ENCODE results near the gene AP3B2.
A peak's percentile ranks its signal among the peaks of the same experiment; 100 is the strongest.
"Not testable (repeated sequence)": the region's sequence is repeated elsewhere in the genome, so short reads cannot be mapped to it uniquely, and the experiment has no call there.

The AP3B2 gene, protein sequence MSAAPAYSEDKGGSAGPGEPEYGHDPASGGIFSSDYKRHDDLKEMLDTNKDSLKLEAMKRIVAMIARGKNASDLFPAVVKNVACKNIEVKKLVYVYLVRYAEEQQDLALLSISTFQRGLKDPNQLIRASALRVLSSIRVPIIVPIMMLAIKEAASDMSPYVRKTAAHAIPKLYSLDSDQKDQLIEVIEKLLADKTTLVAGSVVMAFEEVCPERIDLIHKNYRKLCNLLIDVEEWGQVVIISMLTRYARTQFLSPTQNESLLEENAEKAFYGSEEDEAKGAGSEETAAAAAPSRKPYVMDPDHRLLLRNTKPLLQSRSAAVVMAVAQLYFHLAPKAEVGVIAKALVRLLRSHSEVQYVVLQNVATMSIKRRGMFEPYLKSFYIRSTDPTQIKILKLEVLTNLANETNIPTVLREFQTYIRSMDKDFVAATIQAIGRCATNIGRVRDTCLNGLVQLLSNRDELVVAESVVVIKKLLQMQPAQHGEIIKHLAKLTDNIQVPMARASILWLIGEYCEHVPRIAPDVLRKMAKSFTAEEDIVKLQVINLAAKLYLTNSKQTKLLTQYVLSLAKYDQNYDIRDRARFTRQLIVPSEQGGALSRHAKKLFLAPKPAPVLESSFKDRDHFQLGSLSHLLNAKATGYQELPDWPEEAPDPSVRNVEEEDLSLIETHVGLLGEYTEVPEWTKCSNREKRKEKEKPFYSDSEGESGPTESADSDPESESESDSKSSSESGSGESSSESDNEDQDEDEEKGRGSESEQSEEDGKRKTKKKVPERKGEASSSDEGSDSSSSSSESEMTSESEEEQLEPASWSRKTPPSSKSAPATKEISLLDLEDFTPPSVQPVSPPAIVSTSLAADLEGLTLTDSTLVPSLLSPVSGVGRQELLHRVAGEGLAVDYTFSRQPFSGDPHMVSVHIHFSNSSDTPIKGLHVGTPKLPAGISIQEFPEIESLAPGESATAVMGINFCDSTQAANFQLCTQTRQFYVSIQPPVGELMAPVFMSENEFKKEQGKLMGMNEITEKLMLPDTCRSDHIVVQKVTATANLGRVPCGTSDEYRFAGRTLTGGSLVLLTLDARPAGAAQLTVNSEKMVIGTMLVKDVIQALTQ

GRCh38 chr15:82709421-82710207 lies at the start of gene AP3B2:
AP3B2 (minus strand) TSS chr15:82709875; CDS start chr15:82709706, 169 bp downstream.
- peak; percentile 50 to 59 for DNase-seq (ENCODE audit: low read depth in 2 of 2)

DNA sequence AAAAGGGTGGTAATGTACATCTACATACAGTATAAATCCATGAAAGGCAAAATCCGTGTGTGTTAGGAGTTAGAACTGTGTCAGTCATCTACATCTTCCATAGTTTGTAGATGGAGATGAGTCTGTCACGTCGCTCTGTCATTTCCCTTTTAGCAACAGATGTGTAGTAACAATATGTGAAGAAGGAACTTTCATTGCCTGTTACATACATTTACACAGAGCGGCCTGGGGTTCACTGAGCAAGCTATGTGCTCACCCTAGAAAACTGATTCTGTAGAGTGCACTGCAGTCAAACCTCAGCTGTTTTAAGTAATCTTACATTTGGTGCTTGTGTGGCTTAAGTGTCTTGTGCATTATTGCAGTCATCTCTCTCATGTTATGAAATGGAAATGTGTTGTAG lies 41.6 kb upstream of the AP3B2 start:
- no peak for DNase-seq (ENCODE audit: low read depth in 2 of 2)

GRCh38 chr15:82750831-82751180 lies 41.1 kb upstream of the AP3B2 start:
- no peak for DNase-seq (ENCODE audit: low read depth in 2 of 2)

DNA sequence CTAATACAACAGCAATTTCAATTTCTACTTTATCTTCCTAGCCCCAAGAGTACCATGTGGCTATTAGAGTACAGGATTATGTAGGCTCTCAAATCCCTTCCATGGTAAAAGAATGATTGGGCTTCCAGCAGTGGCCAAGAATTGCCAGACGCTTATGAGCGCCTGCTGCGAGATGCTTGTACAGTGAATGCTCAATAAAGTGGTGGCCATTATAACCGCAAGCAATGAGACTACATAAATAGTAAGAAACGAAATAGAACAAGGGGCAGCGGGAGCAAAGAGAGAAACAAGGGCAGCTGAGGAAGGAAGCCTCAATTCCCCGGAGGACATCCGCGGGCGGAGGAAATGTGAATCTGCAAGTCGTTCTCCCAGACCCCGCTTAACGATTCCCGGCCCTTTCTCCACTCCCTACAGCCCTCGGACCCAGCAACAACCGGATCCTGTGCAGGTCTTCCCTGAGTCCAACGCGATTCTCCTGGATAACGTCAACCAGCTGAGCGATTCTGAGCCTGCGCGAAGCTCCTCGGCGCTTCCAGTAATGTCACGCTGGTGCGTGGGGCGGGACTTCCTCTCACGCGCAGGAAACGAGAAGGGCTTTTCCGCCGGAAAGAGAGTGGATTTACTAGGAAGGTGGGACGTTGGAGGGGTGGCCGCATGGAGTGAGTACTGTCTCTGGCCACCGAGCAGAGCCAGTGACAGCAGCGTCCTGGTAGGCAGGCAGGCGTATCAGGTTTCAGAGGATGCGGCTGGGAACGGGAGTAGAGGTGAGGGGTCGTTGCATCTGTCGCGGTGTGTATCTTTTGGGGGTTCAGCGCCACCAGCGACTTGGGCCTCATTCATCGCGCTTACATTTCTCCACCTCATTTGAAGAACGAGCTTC lies 40.5 kb upstream of the AP3B2 start:
- peak; percentile 76 to 78 for DNase-seq (ENCODE audit: low read depth in 2 of 2)

GRCh38 chr15:82748315-82748714 lies 38.6 kb upstream of the AP3B2 start:
- no peak for DNase-seq (ENCODE audit: low read depth in 2 of 2)

DNA sequence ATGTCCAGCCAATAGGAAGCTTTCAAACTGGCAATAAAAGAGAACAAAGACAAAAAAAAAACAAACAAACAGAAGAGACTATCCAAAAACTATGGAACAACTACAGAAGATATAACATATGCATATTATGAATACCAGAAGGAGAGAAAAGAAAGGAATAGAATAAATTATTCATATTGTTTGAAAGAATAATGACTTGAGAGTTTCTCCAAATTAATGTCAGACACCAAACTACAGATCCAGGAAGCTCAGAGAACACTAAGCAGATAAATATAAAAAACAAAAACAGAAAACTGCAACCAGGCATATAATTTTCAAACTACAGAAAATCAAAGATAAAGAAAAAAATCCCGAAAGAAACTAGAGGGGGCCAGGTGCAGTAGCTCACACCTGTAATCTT lies 34.1 kb upstream of the AP3B2 start:
- no peak for DNase-seq (ENCODE audit: low read depth in 2 of 2)

- DNase-seq (ENCODE audit: low read depth in 2 of 2) = no peak
Measured at GRCh38 chr15:82742134-82742533, 32.5 kb upstream of the AP3B2 start.

DNA sequence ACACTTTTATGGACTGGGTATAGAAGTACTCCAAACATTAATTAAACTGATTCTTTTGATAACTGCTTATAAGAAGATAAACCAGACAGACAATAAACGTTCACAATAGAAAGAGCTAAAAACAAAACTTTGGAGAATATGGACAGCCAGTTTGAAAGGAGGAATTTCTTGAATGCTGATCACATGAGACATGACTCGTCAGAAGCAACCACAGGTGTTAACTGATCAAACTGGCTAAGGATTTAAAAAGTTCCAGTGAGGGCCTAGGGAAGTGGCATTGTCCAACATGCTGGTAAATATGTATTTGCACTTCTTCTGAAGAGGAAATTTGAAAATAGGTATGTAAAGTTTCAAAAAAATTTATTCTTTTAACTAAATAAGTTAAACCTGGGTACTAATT lies 29.4 kb upstream of the AP3B2 start:
- DNase-seq (ENCODE audit: low read depth in 2 of 2) = no peak

GRCh38 chr15:82737975-82738374 lies 28.3 kb upstream of the AP3B2 start:
- DNase-seq (ENCODE audit: low read depth in 2 of 2) = no peak

DNA sequence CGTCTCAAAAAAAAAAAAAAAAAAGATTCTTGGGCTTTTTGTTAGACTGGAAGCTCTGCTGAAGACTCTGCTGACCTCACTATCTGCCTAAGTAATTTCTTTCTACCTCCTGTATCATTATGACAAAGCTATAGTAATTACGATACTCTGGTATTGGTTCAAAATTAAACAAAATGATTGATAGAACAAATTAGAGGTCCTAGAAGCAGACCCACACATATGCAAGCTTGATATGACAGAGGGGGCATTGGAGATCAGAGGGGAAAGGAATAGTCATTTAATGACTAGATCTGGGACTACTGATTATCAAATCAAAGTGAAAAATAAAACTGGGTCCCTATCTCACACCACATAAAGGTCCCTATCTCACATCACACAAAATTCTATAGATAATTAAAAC lies 21.9 kb upstream of the AP3B2 start:
- DNase-seq (ENCODE audit: low read depth in 2 of 2) = no peak

GRCh38 chr15:82730022-82730530 lies 20.4 kb upstream of the AP3B2 start:
- DNase-seq (ENCODE audit: low read depth in 2 of 2) = no peak

GRCh38 chr15:82726816-82727215 lies 17.1 kb upstream of the AP3B2 start:
- DNase-seq (ENCODE audit: low read depth in 2 of 2) = no peak

DNA sequence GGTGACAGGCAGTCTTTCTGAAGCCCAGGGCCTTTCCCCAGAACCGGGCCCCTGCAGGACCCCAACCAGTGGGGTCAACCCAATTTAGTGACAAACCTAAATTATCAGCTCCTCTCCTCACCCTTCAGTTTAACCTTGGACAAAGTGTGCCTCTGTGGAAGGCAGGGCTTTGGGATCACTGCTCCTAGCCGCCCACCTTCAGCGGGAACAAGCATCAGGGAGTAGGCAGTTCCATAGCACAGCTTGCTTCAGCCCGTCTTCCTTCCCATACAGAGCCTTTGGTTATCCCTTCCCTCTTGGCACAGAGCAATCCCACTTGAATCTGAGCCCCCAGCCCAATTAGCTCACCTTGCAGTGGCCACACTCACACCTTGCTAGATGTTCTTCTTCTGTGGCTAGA lies 5.3 kb upstream of the AP3B2 start:
- no peak for DNase-seq (ENCODE audit: low read depth in 2 of 2)

- no peak for DNase-seq (ENCODE audit: low read depth in 2 of 2)
Measured at GRCh38 chr15:82714016-82714415, 4.3 kb upstream of the AP3B2 start.

DNA sequence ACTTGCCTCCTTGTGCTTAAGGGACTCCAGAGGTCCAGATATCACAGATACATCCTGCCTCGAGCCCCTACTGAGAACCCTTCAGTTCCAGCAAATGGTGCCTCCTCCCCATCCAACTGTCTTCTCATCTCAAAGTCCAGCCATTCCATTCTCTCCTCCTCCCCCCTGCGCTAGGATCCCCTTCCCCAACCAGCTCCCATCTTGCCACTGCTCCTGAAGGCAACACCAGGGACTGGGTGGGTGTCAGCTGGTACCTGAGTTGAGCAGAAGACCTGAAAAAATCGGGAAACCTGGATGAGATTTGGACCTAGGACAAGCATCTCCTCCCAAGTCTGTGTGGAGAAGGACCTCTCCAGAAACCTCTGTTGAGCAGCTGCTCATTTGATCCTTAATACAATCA lies 2.4 kb upstream of the AP3B2 start:
- DNase-seq (ENCODE audit: low read depth in 2 of 2) = no peak

DNA sequence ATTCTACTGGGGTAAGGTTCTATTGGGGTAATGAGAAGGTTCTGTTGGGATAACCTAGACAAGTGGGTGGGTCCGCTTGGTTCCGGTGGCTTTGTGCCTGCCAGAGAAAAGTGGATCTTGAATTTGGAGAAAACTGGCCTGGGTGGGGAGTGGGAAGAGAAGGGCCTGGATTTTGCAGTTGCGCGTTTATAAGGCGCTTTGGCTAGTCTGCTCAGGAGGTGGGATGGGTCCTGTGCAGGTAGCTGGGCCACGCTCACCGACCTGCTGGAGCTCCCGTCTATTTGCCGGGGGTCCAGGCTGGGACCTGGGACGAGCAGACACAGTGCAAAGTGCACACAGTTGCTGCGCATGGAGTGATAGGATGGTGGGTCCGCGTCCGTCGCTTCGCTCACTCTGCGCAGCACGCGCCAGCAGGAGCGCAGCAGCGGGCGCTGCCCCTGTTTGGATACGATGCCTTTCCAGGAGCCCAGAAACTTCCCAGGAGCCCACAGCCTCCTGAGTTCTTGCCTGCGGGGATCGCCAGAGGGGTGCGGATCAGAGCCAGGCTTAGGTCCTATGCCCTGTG lies 1.3 kb upstream of the AP3B2 start:
- no peak for DNase-seq (ENCODE audit: low read depth in 2 of 2)

GRCh38 chr15:82710208-82710555 lies 507 bp upstream of the AP3B2 start:
- no peak for DNase-seq (ENCODE audit: low read depth in 2 of 2)

DNA sequence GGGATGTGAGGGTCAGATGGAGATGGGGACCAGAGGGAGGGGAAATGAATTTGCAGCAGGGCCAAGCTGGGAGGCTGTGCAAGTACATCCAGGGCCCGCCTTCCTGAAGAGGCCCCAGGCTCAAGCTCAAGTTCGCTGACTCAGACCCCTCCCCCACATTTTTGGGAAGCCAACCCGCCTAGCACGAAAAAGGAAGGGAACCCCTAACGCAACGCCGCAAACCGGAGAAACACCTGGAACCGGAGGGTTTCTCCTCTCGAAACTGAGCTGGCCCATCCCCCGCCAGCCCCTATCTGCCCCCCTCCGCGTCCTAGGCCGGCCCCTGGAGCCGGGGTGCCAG lies 624 bp downstream of the AP3B2 start:
- no peak for DNase-seq (ENCODE audit: low read depth in 2 of 2)

DNA sequence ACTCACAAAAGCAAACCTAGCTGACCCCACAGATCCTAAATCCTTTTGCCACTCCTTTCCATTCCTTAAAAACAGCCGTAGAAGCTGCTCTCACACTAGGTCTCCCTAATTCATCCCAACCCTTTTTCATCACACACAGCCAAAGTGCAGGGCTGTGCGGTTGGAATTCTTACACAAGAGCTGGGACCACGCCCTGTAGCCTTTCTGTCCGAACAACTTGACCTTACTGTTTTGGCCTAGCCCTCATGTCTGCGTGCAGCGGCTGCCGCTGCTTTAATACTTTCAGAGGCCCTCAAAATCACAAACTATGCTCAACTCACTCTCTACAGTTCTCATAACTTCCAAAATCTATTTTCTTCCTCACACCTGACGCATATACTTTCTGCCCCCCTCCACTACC lies 3.8 kb downstream of the AP3B2 start:
- DNase-seq (ENCODE audit: low read depth in 2 of 2) = not testable (repeated sequence)

DNA sequence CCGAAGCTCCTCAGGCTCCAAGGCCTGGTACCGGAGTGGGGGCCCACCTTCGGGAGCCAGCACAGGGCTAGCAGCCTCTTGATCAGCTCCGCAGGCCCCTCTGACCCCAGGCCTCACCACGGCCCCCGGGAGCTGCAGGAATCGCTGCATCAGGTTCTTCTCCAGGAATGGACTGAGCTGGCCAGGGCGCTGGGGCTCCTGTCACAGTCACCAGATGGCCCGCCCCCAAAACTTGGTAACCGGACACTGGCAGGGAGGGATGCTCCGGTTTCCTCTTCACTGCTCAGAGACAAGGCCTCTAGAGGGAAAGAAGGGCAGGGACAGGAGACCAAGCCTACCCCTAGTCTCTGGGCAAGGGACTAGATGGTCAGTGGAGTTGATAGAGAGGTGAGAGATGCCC lies 9.9 kb downstream of the AP3B2 start:
- no peak for DNase-seq (ENCODE audit: low read depth in 2 of 2)

Measured in activated CD4-positive, alpha-beta T cell treated with anti-CD3 and anti-CD28 coated beads for 24 hours (primary cell).